ENCODE results near the gene STXBP2.

Gene STXBP2

GRCh38 chr19:7635670-7636069, 1.2 kb upstream of the STXBP2 start:
- Histone ChIP-seq H3K9ac (ENCODE audit: insufficient read length) (no peak overlapping the region), H3K36me3 (ENCODE audit: insufficient read depth, low read length) (no peaks in the 10 kb centered on the region), H3K4me3 (no peak overlapping the region), H3K27ac (no peak overlapping the region), H3K9me3 (ENCODE audit: low read depth, low read length) (no peaks in the 10 kb centered on the region)
- no peak for DNase-seq (ENCODE audit: low read depth, low spot score)
- TF ChIP-seq FOXP2 (optimal IDR thresholded peaks at IDR 0.05; ENCODE audit: control extremely low read depth, extremely low read length, insufficient read depth) (no peak), POLR2AphosphoS5 (IDR thresholded peaks at IDR 0.05; ENCODE audit: borderline replicate concordance, low read depth, low read length) (no peak), EZH2 (IDR thresholded peaks at IDR 0.05) (no peak)

GRCh38 chr19:7636317-7636690, 606 bp upstream of the STXBP2 start:
- TF ChIP-seq EZH2 (IDR thresholded peaks at IDR 0.05) (no peak), POLR2AphosphoS5 (IDR thresholded peaks at IDR 0.05; ENCODE audit: borderline replicate concordance, low read depth, low read length) (no peak), FOXP2 (optimal IDR thresholded peaks at IDR 0.05; ENCODE audit: control extremely low read depth, extremely low read length, insufficient read depth) (no peak)
- Histone ChIP-seq H3K9ac (ENCODE audit: insufficient read length) (no peak overlapping the region), H3K36me3 (ENCODE audit: insufficient read depth, low read length) (no peaks in the 10 kb centered on the region), H3K4me3 (peak overlapping the region; percentile 76), H3K9me3 (ENCODE audit: low read depth, low read length) (no peaks in the 10 kb centered on the region), H3K27ac (no peak overlapping the region)
- no peak for DNase-seq (ENCODE audit: low read depth, low spot score)

GRCh38 chr19:7637374-7638256, 705 bp downstream of the STXBP2 start:
- no peaks in the 10 kb centered on the region for H3K36me3 ChIP-seq (ENCODE audit: insufficient read depth, low read length)
- no peak overlapping the region for H3K27ac ChIP-seq
- no peak for DNase-seq (ENCODE audit: low read depth, low spot score)
- peak overlapping the region; percentile 87 for H3K9ac ChIP-seq (ENCODE audit: insufficient read length)
- no peak for TF ChIP-seq POLR2AphosphoS5 (IDR thresholded peaks at IDR 0.05; ENCODE audit: borderline replicate concordance, low read depth, low read length)
- no peak for TF ChIP-seq EZH2 (IDR thresholded peaks at IDR 0.05)
- H3K4me3 ChIP-seq, result peak overlapping the region; percentile 76
- no peaks in the 10 kb centered on the region for H3K9me3 ChIP-seq (ENCODE audit: low read depth, low read length)

- Histone ChIP-seq H3K4me3 (no peak overlapping the region), H3K9ac (ENCODE audit: insufficient read length) (no peak overlapping the region), H3K9me3 (ENCODE audit: low read depth, low read length) (no peaks in the 10 kb centered on the region), H3K27ac (no peak overlapping the region), H3K36me3 (ENCODE audit: insufficient read depth, low read length) (no peaks in the 10 kb centered on the region)
- no peak for DNase-seq (ENCODE audit: low read depth, low spot score)
- TF ChIP-seq FOXP2 (optimal IDR thresholded peaks at IDR 0.05; ENCODE audit: control extremely low read depth, extremely low read length, insufficient read depth) (no peak), EZH2 (IDR thresholded peaks at IDR 0.05) (no peak), POLR2AphosphoS5 (IDR thresholded peaks at IDR 0.05; ENCODE audit: borderline replicate concordance, low read depth, low read length) (no peak)
These were observed 2.0 kb downstream of the STXBP2 start for GRCh38 chr19:7638802-7639465.

- H3K27ac ChIP-seq, result no peak overlapping the region
- H3K36me3 ChIP-seq (ENCODE audit: insufficient read depth, low read length), result no peaks in the 10 kb centered on the region
- no peak for DNase-seq (ENCODE audit: low read depth, low spot score)
- no peak overlapping the region for H3K4me3 ChIP-seq
- no peak overlapping the region for H3K9ac ChIP-seq (ENCODE audit: insufficient read length)
- no peaks in the 10 kb centered on the region for H3K9me3 ChIP-seq (ENCODE audit: low read depth, low read length)
- no peak for TF ChIP-seq FOXP2 (optimal IDR thresholded peaks at IDR 0.05; ENCODE audit: control extremely low read depth, extremely low read length, insufficient read depth)
- no peak for TF ChIP-seq POLR2AphosphoS5 (IDR thresholded peaks at IDR 0.05; ENCODE audit: borderline replicate concordance, low read depth, low read length)
- no peak for TF ChIP-seq EZH2 (IDR thresholded peaks at IDR 0.05)
These were observed 3.0 kb downstream of the STXBP2 start for GRCh38 chr19:7639863-7640348.

GRCh38 chr19:7640803-7641202, 3.9 kb downstream of the STXBP2 start:
- H3K9ac ChIP-seq (ENCODE audit: insufficient read length), result no peak overlapping the region
- no peak for DNase-seq (ENCODE audit: low read depth, low spot score)
- no peak overlapping the region for H3K4me3 ChIP-seq
- no peak for TF ChIP-seq POLR2AphosphoS5 (IDR thresholded peaks at IDR 0.05; ENCODE audit: borderline replicate concordance, low read depth, low read length)
- TF ChIP-seq FOXP2 (optimal IDR thresholded peaks at IDR 0.05; ENCODE audit: control extremely low read depth, extremely low read length, insufficient read depth), result no peak
- no peak for TF ChIP-seq EZH2 (IDR thresholded peaks at IDR 0.05)
- no peaks in the 10 kb centered on the region for H3K9me3 ChIP-seq (ENCODE audit: low read depth, low read length)
- H3K36me3 ChIP-seq (ENCODE audit: insufficient read depth, low read length), result no peaks in the 10 kb centered on the region
- no peak overlapping the region for H3K27ac ChIP-seq

- TF ChIP-seq EZH2 (IDR thresholded peaks at IDR 0.05), result no peak
- no peak for TF ChIP-seq FOXP2 (optimal IDR thresholded peaks at IDR 0.05; ENCODE audit: control extremely low read depth, extremely low read length, insufficient read depth)
- no peak for TF ChIP-seq POLR2AphosphoS5 (IDR thresholded peaks at IDR 0.05; ENCODE audit: borderline replicate concordance, low read depth, low read length)
- DNase-seq (ENCODE audit: low read depth, low spot score), result no peak
- Histone ChIP-seq H3K9ac (ENCODE audit: insufficient read length) (no peak overlapping the region), H3K36me3 (ENCODE audit: insufficient read depth, low read length) (no peaks in the 10 kb centered on the region), H3K4me3 (no peak overlapping the region), H3K9me3 (ENCODE audit: low read depth, low read length) (no peaks in the 10 kb centered on the region), H3K27ac (no peak overlapping the region)
These were observed 4.7 kb downstream of the STXBP2 start for GRCh38 chr19:7641290-7642276.
